ENCODE results near the gene KNTC1.

GRCh38 chr12:122528992-122529391, 1.9 kb downstream of the KNTC1 start:
- TF ChIP-seq CTCF (IDR thresholded peaks at IDR 0.05; ENCODE audit: insufficient read depth, low read length) (no peak), POLR2AphosphoS5 (IDR thresholded peaks at IDR 0.05; ENCODE audit: low read depth) (no peak), GABPA (IDR thresholded peaks at IDR 0.05; ENCODE audit: low read depth) (no peak), REST (IDR thresholded peaks at IDR 0.05; ENCODE audit: insufficient replicate concordance, low read depth) (no peak), SPI1 (IDR thresholded peaks at IDR 0.05; ENCODE audit: borderline replicate concordance, low read depth) (no peak)

All from HL-60 (cell line).